ENCODE measurements around the gene SSX2.
"Not testable (repeated sequence)": the region's sequence is repeated elsewhere in the genome, so short reads cannot be mapped to it uniquely, and the experiment has no call there.

- not testable (repeated sequence) for TF ChIP-seq CTCF, POLR2A, POLR2AphosphoS5 (IDR thresholded peaks at IDR 0.05)
Measured at GRCh38 chrX:52662218-52662617, 44.8 kb downstream of the SSX2 start.
